Left lung (tissue), 10 donors: ENCODE measurements around the gene PARP6. TPM values are rescaled to one million over a fixed set of nuclear protein-coding genes. Genes with fewer than 3 reads are reported as not detected.

ENCODE experiments used
- ATAC-seq: fragments of 200-7000 bp; cut with Tn5 transposase; one replicate; pipeline ENCODE4 v1.9.1; 2020; ENCODE audit warnings: moderate library complexity
- DNase-seq, 4 donors: peaks; one replicate each; pipeline ENCODE4 v3.0.0-alpha.2; 2013 to 2020
- H3K27ac ChIP-seq, 2 donors: fragments of 200-600 bp; sonication (generic) in 1 of 2; one replicate each; pipeline versions ENCODE4 v1.5.0 to v1.8.0; 2020 to 2021
- H3K27me3 ChIP-seq, 2 donors: fragments of 200-600 bp; sonication (generic) in 1 of 2; one replicate each; pipeline versions ENCODE4 v1.5.0 to v1.8.0; 2020 to 2021
- H3K36me3 ChIP-seq, 2 donors: fragments of 200-600 bp; sonication (generic) in 1 of 2; one replicate each; pipeline versions ENCODE4 v1.5.0 to v1.8.0; 2020 to 2021
- H3K4me1 ChIP-seq, 2 donors: fragments of 200-600 bp; one replicate each; pipeline ENCODE4 v1.8.0; 2021
- H3K4me3 ChIP-seq, 2 donors: fragments of 200-600 bp; sonication (generic) in 1 of 2; one replicate each; pipeline versions ENCODE4 v1.5.0 to v1.8.0; 2020 to 2021; ENCODE audit warnings: mild to moderate bottlenecking in 1 of 2
- H3K9me3 ChIP-seq, 2 donors: fragments of 200-600 bp; sonication (generic) in 1 of 2; one replicate each; pipeline versions ENCODE4 v1.5.0 to v1.8.0; 2020 to 2021
- intact Hi-C, 2 donors: fragments of 100-400 bp; cut with DNase I; formaldehyde crosslinking; loops; one replicate each; pipeline versions ENCODE4 v1.11.2 to v1.14.2; 2022
- polyA plus RNA-seq, 6 donors: library from polyadenylated mRNA; unstranded; fragments of 120-200 nt; gene quantifications; one replicate each; pipeline ENCODE4 v1.2.1, GENCODE V29; 2013; ENCODE audit not compliant: insufficient read length in 6 of 6
- total RNA-seq, 2 donors: library from RNA; stranded (reverse); fragmentation: NEBNext Ultra II Directional; extraction: Animal tissue kit (Norgen Biotek cat#: 25700); gene quantifications; one replicate each; pipeline ENCODE4 v1.2.1, GENCODE V29; 2021
- TF ChIP-seq, protein P1 (sequence below), 2 donors: fragments of 200-600 bp; sonication (generic) in 1 of 2; IDR thresholded peaks; one replicate each; pipeline versions ENCODE4 v1.5.0 to v1.8.0; 2021; ENCODE audit warnings: antibody characterized with exemption in 2 of 2
- donor health status: DM: no; HTN: yes; CAD: no.
- donor health status: DM: no; HTN: no; CAD: no.

PARP6 gene
- total and polyA plus RNA-seq, 8 donors: 60.5 to 147 (median 121) TPM

DNA sequence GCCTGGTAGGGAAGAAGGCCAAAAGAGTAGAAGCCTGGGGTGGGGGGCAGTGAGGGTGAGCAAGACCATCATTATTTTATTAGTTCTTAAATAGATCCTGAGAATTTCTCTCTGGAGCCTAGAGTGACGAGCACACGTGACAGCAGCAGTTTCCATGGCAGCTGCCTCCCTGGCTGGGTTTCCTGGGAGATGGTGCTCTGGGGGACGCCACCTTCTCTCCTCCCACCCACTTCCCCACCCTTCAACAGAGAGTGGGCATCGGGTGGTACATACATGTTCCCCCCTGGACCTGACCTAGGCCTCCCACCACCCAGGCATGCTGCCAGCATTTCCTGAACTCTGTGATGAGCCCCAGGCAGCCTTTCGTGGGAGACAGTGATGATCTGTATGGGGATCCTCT, 34.7 kb upstream of the PARP6 start:
- intact Hi-C loops: no loop called here
- Histone ChIP-seq H3K36me3 (no peaks in the 10 kb centered on the region), H3K4me1 (no peaks in the 10 kb centered on the region), H3K27ac (no peak overlapping the region), H3K27me3 (no peaks in the 10 kb centered on the region), H3K4me3 (no peak overlapping the region), H3K9me3 (no peaks in the 10 kb centered on the region)
- DNase-seq (no peak), ATAC-seq (no peak)
- TF ChIP-seq, protein P1, sequence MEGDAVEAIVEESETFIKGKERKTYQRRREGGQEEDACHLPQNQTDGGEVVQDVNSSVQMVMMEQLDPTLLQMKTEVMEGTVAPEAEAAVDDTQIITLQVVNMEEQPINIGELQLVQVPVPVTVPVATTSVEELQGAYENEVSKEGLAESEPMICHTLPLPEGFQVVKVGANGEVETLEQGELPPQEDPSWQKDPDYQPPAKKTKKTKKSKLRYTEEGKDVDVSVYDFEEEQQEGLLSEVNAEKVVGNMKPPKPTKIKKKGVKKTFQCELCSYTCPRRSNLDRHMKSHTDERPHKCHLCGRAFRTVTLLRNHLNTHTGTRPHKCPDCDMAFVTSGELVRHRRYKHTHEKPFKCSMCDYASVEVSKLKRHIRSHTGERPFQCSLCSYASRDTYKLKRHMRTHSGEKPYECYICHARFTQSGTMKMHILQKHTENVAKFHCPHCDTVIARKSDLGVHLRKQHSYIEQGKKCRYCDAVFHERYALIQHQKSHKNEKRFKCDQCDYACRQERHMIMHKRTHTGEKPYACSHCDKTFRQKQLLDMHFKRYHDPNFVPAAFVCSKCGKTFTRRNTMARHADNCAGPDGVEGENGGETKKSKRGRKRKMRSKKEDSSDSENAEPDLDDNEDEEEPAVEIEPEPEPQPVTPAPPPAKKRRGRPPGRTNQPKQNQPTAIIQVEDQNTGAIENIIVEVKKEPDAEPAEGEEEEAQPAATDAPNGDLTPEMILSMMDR (IDR thresholded peaks at IDR 0.05): no peak

DNA sequence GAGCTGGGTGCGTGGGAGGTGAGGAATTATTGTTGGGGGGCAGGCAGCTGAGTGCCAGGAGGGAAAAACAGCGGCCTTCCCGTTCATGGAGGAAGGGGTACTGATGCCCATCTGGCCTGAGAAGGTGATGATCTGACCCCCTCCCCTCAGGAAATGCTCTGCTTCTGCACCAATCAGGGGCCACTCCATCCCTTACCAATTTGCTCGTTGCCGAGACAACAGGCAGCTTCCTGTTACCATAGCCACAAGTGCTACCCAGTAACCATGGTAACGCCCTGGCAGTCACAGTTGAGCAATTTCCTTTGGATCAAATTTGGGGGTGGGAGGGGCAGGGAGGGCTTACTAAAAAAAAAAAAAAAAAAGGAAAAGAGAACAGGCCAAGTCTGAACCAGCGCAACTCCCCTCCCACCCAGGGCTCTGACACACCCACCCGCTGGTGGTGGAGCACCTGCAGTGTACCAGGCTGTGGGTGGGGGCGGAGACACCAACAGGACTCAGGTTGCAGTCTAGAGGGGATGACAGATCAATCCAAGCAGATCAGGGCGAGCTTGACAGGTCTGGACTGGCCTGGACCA, 33.9 kb upstream of the PARP6 start:
- Histone ChIP-seq H3K4me3 (no peak overlapping the region), H3K27ac (no peak overlapping the region), H3K27me3 (no peaks in the 10 kb centered on the region), H3K4me1 (no peaks in the 10 kb centered on the region), H3K36me3 (no peaks in the 10 kb centered on the region), H3K9me3 (no peaks in the 10 kb centered on the region)
- TF ChIP-seq, protein P1 (IDR thresholded peaks at IDR 0.05): no peak
- DNase-seq: peak in 1 of 4 donors; percentile 30
- ATAC-seq: no peak
- intact Hi-C loops: no loop called here

DNA sequence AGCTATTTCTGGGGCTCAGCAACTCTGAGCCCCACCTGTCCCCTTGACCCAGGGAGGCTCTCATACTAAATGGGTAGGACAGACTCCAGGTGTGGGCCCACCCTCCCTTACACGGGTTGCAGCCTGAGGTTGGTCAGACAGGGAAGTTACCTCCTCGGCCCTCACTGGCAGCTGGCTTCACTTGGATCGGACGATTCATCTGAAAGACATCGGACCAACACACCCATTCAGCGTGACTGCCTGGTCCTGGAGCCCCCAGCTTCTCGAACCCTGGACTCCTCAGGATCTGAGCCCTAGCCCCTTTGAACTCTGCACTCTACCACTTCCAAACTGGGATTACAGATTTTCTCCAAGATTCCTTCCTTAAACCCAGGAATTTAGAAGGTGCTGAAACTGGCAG, 32.2 kb upstream of the PARP6 start:
- Histone ChIP-seq H3K9me3 (no peaks in the 10 kb centered on the region), H3K4me1 (no peaks in the 10 kb centered on the region), H3K27me3 (no peaks in the 10 kb centered on the region), H3K36me3 (no peaks in the 10 kb centered on the region), H3K4me3 (no peak overlapping the region), H3K27ac (no peak overlapping the region)
- no peak for DNase-seq
- intact Hi-C loops: no loop called here
- ATAC-seq: no peak
- TF ChIP-seq, protein P1 (IDR thresholded peaks at IDR 0.05): no peak

DNA sequence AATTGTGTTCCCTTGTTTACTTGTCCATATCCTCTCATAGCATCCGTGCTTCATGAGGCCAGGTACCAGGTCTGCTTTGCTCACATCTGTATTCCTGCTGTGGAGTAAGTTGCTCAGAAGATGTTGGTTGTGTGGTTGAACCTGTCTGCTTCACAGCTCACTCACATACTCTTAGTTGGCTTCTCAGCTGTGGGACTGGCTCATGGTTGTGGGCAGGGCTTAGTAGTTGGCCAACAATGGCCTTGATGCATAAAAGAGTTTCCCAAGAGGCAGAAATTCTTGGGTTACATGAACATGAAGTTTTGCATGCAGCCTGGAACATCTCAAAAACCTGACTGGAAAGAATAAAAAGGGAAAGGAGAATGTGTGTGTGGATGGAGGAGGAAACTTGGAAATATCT, 30.6 kb upstream of the PARP6 start:
- intact Hi-C loops: no loop called here
- TF ChIP-seq, protein P1 (IDR thresholded peaks at IDR 0.05): no peak
- Histone ChIP-seq H3K4me3 (no peak overlapping the region), H3K4me1 (no peaks in the 10 kb centered on the region), H3K36me3 (no peaks in the 10 kb centered on the region), H3K9me3 (no peaks in the 10 kb centered on the region), H3K27ac (no peak overlapping the region), H3K27me3 (no peaks in the 10 kb centered on the region)
- DNase-seq: no peak
- no peak for ATAC-seq

DNA sequence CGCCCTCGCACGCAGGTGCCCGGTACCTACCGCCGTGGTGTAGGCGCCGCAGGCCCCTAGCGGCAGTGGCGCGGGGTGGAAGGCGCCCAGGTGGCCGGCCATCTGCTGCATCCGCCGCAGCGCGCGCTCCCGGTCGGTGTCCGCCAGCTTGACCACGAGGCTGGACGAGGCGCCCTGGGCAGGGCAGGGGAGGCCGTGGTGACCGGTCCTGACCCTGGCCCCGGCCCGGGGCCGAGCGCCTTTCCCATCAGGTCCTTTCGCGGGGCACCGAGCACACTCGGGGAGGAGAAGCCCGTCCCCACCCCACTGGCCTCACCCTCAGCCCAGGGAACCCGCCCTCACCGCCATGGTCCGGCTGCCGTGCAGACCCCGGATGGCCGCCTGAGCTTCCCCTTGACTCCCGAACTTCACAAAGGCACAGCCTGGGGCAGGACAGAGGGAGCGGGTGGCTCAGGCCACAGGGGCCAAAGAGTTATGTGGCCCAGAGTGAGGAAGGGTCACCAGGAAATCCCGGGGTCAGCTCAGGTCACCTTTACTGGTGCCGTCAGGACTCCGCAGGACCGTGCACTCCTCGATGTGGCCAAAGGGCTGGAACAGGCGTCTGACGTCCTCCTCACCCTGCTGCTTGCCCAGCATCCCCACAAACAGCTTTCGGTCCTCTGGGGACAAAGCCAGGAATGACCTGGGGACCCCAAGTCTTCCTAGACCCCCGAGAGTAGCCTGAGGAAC, 17.4 kb upstream of the PARP6 start:
- no peak for ATAC-seq
- H3K4me1 ChIP-seq: no peaks in the 10 kb centered on the region
- H3K36me3 ChIP-seq: no peaks in the 10 kb centered on the region
- intact Hi-C loops: loop anchor here in 1 of 2 donors (10.0 kb wide), 1 partner anchor 85 kb away; no protein-coding TSS in a partner anchor
- H3K9me3 ChIP-seq: no peaks in the 10 kb centered on the region
- no peak overlapping the region for H3K4me3 ChIP-seq
- H3K27me3 ChIP-seq: no peaks in the 10 kb centered on the region
- TF ChIP-seq, protein P1 (IDR thresholded peaks at IDR 0.05): no peak
- H3K27ac ChIP-seq: no peak overlapping the region
- DNase-seq: peak in 1 of 4 donors; percentile 72
